OCI-LY7 (cell line): ENCODE data around the gene NCOA3. TPM values are rescaled to one million over a fixed set of nuclear protein-coding genes. Genes with fewer than 3 reads are reported as not detected.

Experiments
- BruUV-seq: library from RNA; stranded (reverse); fragments of 400-500 nt; replicated peaks from 2 replicates; lab custom pipeline; 2021; lab: Mats Ljungman, UMichigan
- CTCF ChIA-PET: fragments of 300-600 bp; sonication (Branson Sonifier 250); formaldehyde crosslinking; loops from one replicate; lab custom pipeline; 2022; ENCODE audit warnings: antibody characterized with exemption; ENCODE audit not compliant: unreplicated experiment; lab: Charles Lee
- POLR2A ChIA-PET: fragments of 300-600 bp; sonication (Branson Sonifier 250); formaldehyde crosslinking; loops from one replicate; lab custom pipeline; 2022; ENCODE audit warnings: antibody characterized with exemption; lab: Charles Lee
- DNase-seq: peaks from one replicate; pipeline ENCODE4 v3.0.0-alpha.2; 2015; ENCODE audit warnings: low spot score
- H2AFZ ChIP-seq: fragments of 200-600 bp; sonication (generic), shearing (Covaris generic); 2 replicates; pipeline ENCODE4 v1.6.1; 2014; ENCODE audit warnings: mild to moderate bottlenecking, antibody characterized with exemption, low read length, moderate library complexity
- H3K27ac ChIP-seq: fragments of 200-600 bp; sonication (generic); 2 replicates; pipeline ENCODE4 v1.5.1; 2014; ENCODE audit warnings: mixed run types, low read depth, mild to moderate bottlenecking, moderate library complexity, low read length, inconsistent platforms; ENCODE audit not compliant: poor library complexity, severe bottlenecking
- H3K36me3 ChIP-seq: fragments of 200-600 bp; sonication (generic); 2 replicates; pipeline ENCODE4 v1.6.1; 2014; ENCODE audit warnings: mild to moderate bottlenecking, antibody characterized with exemption, low read length, moderate library complexity, mixed read lengths; ENCODE audit not compliant: insufficient read depth
- H3K4me1 ChIP-seq: fragments of 200-600 bp; sonication (generic); 2 replicates; pipeline ENCODE4 v1.5.1; 2014; ENCODE audit warnings: mild to moderate bottlenecking, low read length; ENCODE audit not compliant: insufficient read depth, poor library complexity, severe bottlenecking
- H3K4me2 ChIP-seq: fragments of 200-600 bp; sonication (generic); 2 replicates; pipeline ENCODE4 v1.6.1; 2014; ENCODE audit warnings: mild to moderate bottlenecking, low read length
- H3K4me3 ChIP-seq: fragments of 200-600 bp; sonication (generic); 2 replicates; pipeline ENCODE4 v1.5.1; 2014; ENCODE audit warnings: mild to moderate bottlenecking, low read depth, low read length; ENCODE audit not compliant: poor library complexity, severe bottlenecking
- H3K79me2 ChIP-seq: fragments of 200-600 bp; sonication (generic); 2 replicates; pipeline ENCODE4 v1.6.1; 2016; ENCODE audit warnings: low read depth, mild to moderate bottlenecking, low read length, moderate library complexity, mixed read lengths; ENCODE audit not compliant: insufficient read depth
- H3K9me2 ChIP-seq: fragments of 200-600 bp; sonication (generic); 2 replicates; pipeline ENCODE4 v1.6.1; 2016; ENCODE audit warnings: mild to moderate bottlenecking, low read length, mixed read lengths; ENCODE audit not compliant: insufficient read depth
- H3K9me3 ChIP-seq: fragments of 200-600 bp; sonication (generic); 2 replicates; pipeline ENCODE4 v1.6.1; 2014; ENCODE audit warnings: mild to moderate bottlenecking, mixed run types, low read length, mixed read lengths
- H4K20me1 ChIP-seq: fragments of 200-600 bp; sonication (generic); 2 replicates; pipeline ENCODE4 v1.6.1; 2014; ENCODE audit warnings: mild to moderate bottlenecking, antibody characterized with exemption, low read length, moderate library complexity, mixed read lengths; ENCODE audit not compliant: insufficient read depth
- EZH2phosphoT487 ChIP-seq: fragments of 200-600 bp; sonication (generic); IDR thresholded peaks from 2 replicates; pipeline ENCODE4 v1.6.1; 2018; ENCODE audit warnings: low read depth, borderline replicate concordance, mild to moderate bottlenecking, mixed run types, antibody characterized with exemption, low read length, moderate library complexity, mixed read lengths
- intact Hi-C: fragments of 100-400 bp; cut with micrococcal nuclease; formaldehyde crosslinking; loops from one replicate; pipeline ENCODE4 v1.10.0; 2022; ENCODE audit not compliant: unreplicated experiment
- total RNA-seq, 2 experiments: library from RNA; depleted of rRNA in 1 of 2; stranded (reverse); fragments of >200 nt in 1 of 2; shearing (Covaris generic) in 1 of 2; gene quantifications; 2 replicates each; pipeline ENCODE4 v1.2.3, GENCODE V29; 2014 to 2022
- TF ChIP-seq, protein P1 (sequence below): fragments of 200-600 bp; sonication (generic); conservative IDR thresholded peaks from 2 replicates; pipeline ENCODE4 v1.5.1; 2014; ENCODE audit warnings: mild to moderate bottlenecking, antibody characterized with exemption, low read length, moderate library complexity, mixed read lengths

NCOA3 gene
- total RNA-seq, 2 experiments from 2014 or later = 50.5 to 75.6 TPM

DNA sequence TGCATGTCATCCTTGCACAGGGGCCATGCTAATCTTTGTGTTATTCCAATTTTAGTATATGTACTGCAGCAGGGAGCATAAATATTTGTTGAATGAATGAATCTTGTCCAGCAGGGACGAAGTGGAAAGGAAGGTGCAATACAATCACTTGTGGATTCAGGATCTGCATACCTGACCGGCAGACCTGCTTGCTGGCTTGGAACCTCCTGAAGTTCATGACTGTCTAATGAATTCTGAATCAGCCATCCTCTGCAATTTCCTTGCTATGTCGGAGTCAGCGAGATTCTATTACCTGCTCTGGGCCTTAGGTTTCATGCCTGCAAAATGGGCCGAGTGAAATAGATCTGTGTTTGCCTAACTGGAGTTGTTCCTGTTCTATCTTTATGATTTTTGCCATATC, 17.4 kb upstream of the NCOA3 start:
- no TSS peak for BruUV-seq
- no peaks in the 10 kb centered on the region for H3K36me3 ChIP-seq
- no peaks in the 10 kb centered on the region for H3K9me2 ChIP-seq
- ChIA-PET POLR2A (interaction anchor here (0.7 to 4.7 kb wide), 7 partner anchors 9 to 139 kb away, joined by 3 to 64 read pairs (median 6); partner anchors contain the start of gene NCOA3), CTCF (no interaction called here)
- H3K4me1 ChIP-seq = peaks cover 90% of the 10 kb centered on the region
- DNase-seq = peak; percentile 49
- intact Hi-C loops = no loop called here
- no peaks in the 10 kb centered on the region for H3K9me3 ChIP-seq
- peak overlapping the region; percentile 66 for H3K4me2 ChIP-seq
- TF ChIP-seq, protein P1, sequence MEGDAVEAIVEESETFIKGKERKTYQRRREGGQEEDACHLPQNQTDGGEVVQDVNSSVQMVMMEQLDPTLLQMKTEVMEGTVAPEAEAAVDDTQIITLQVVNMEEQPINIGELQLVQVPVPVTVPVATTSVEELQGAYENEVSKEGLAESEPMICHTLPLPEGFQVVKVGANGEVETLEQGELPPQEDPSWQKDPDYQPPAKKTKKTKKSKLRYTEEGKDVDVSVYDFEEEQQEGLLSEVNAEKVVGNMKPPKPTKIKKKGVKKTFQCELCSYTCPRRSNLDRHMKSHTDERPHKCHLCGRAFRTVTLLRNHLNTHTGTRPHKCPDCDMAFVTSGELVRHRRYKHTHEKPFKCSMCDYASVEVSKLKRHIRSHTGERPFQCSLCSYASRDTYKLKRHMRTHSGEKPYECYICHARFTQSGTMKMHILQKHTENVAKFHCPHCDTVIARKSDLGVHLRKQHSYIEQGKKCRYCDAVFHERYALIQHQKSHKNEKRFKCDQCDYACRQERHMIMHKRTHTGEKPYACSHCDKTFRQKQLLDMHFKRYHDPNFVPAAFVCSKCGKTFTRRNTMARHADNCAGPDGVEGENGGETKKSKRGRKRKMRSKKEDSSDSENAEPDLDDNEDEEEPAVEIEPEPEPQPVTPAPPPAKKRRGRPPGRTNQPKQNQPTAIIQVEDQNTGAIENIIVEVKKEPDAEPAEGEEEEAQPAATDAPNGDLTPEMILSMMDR = no peak
- TF ChIP-seq EZH2phosphoT487 = no peak
- H2AFZ ChIP-seq = peak overlapping the region; percentile 73
- H4K20me1 ChIP-seq = no peaks in the 10 kb centered on the region
- peak overlapping the region; percentile 98 for H3K27ac ChIP-seq
- H3K79me2 ChIP-seq = no peaks in the 10 kb centered on the region
- H3K4me3 ChIP-seq = peak overlapping the region; percentile 5

DNA sequence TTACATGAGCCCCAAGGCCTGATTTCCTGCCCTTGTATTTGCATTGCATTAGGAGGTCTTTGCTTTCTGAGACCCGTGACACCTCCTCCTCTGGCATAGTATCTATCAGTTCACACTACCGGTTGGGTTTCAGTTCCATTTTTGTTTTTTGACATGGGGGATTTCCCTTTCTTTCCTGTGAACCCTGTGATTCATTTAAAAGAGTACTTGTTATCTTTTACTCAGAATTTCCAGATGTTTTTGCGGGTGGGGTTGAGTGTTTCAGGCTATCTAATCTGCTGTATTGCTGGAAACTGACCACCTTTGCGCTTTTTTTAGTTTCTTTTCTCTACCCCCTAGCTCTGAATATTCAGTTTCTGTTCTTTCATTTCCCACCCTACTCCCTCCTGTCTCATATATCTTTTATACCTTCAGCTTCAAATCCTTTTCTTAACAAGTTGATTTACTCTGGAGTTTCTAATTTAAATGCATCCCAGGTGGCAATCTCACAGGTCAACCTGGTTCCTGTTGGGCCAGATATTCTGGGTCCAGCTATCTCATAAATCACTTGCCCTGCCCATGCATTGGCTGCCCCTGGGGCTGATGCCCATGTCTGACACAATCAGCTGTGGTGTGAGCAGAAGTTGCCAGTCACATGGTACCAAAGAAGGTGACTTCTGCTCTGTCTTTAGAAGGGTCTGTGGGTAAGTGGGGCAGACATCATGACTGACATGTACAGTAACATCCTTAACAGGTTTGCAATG, 14.3 kb upstream of the NCOA3 start:
- H3K9me3 ChIP-seq = no peaks in the 10 kb centered on the region
- H3K4me1 ChIP-seq = peaks cover 97% of the 10 kb centered on the region
- TF ChIP-seq, protein P1 = no peak
- TF ChIP-seq EZH2phosphoT487 = no peak
- no peaks in the 10 kb centered on the region for H3K9me2 ChIP-seq
- TSS peak; percentile 93 for BruUV-seq
- POLR2A ChIA-PET = interaction anchor here (0.5 to 4.7 kb wide), 26 partner anchors 9 to 1557 kb away, joined by 3 to 64 read pairs (median 4); partner anchors contain the start of gene NCOA3
- peak overlapping the region; percentile 55 for H3K4me3 ChIP-seq
- H3K27ac ChIP-seq = peak overlapping the region; percentile 98
- peak overlapping the region; percentile 3; the same call in 1 of the 2 replicates for H2AFZ ChIP-seq
- H4K20me1 ChIP-seq = no peaks in the 10 kb centered on the region
- peak; percentile 96 for DNase-seq
- no peaks in the 10 kb centered on the region for H3K36me3 ChIP-seq
- peak overlapping the region; percentile 83 for H3K4me2 ChIP-seq
- H3K79me2 ChIP-seq = no peaks in the 10 kb centered on the region
- CTCF ChIA-PET = interaction anchor here (1.1 to 1.6 kb wide), 3 partner anchors 14 to 74 kb away, joined by 3 to 4 read pairs (median 3); partner anchors contain the start of gene NCOA3
- intact Hi-C loops = loop anchor here (1.0 to 5.0 kb wide), 5 partner anchors 14 to 75 kb away; partner anchors contain the start of gene NCOA3
